COR-L47 (cell line): ENCODE results near the gene ATG9B.

Experiments
- DNase-seq: peaks from one replicate; lab custom pipeline; 2025; lab: John Stamatoyannopoulos, UW

The ATG9B gene

DNA sequence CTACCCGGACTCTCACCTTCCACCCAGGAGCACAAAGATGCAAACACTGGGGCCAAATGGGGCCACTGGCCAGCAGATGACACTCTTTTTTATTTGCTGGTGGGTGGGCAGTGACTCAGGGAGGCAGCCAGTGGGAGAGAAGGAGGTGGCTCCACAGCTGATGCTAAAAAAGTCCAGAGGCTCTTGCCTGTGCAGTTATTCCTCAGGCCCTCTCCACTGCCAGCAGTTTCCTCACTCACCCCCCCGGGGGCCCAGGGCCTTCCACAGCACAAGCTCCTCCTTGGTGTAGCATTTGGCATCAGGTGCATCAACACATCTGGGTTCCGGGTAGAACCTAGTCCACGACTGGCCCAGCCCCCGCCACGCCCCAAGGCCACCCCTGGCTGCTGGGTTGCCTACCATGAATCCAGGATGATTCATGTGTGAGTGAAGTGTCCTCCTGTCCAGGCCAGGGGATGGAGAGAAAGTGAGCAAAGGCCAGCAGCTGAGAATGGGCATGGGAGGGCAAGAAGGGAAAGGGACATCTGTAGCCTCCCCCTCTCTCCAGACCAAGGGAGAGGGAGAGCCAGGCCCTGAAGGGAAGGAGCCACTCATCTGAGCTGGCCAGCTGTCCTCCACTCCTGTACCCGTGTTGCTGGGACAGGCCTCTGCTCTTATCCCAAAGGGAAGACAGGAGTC lies 44.4 kb downstream of the ATG9B start:
- no peak for DNase-seq

DNA sequence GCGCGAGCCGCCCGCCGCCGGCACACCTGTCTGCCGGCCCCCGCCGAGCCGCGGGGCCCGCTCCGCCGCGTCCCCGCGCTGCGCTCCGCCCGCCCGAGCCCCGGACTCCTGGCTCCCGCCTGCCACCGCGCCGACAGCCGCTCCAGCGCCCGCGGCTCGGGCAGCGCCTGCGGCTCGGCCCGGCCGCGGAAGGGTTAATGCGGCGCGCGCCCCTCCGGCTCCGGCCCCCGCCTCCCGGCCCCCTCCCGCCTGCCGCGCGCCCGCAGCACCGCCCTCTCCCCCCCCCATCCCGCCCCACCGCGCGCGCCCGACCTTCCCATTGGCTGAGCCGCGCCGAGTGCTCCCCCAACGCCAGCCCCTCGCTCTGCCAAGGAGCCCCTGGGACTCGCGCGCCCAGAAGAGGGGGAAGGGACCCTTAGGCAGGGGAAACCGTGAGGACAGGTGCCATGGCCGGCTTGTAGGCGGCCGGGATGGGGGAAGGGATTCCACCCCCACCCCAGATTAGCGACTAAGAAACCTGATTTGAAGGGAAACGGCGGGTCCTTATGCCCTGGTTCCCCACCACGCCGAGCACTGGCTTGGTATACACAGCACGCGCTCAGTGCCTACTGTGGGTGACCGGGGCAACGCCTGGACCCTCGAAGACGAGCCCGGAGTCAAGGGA lies 46.0 kb downstream of the ATG9B start, which contains the start of gene KCNH2:
Gene KCNH2 (minus strand): TSS at position 196 of the 664 bp plus-strand sequence. CDS start 408 bp downstream, outside the sequence.
- peak; percentile 86 for DNase-seq

DNA sequence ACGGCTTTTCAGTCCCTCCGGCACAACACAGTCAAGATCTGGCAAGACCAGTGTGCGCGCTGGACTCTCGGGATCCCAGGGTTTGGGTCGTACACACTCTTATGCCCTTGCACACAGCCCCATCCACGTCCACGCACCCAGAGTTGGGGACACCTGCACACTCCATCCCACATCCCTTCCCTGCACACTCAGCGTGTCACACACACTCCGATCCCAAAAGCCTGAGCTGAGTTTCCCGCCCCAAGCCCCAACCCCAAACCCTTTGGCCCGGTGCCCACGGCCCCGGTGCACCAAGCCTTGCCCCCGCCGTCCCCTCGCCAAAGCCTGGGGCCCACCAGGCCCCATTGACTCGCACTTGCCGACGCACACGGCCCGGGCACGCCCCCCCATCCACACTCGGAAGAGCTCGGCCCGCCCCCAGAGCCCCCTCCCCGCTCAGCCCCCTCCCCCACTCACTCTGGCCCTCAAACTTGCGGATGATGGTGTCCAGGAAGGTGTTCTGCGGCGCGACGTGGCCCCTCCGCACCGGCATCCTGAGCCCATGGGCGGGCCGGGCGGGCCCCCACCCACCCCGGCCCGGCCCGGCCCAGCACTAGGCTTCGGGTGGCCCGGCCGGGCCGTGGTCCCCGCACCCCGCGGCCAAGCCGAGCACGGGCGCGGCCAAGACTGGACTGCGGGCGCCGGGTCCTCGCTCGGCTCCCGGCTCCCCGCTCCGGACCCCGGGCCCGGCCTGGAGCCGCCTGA lies 46.7 kb downstream of the ATG9B start:
- peak; percentile 46 for DNase-seq

DNA sequence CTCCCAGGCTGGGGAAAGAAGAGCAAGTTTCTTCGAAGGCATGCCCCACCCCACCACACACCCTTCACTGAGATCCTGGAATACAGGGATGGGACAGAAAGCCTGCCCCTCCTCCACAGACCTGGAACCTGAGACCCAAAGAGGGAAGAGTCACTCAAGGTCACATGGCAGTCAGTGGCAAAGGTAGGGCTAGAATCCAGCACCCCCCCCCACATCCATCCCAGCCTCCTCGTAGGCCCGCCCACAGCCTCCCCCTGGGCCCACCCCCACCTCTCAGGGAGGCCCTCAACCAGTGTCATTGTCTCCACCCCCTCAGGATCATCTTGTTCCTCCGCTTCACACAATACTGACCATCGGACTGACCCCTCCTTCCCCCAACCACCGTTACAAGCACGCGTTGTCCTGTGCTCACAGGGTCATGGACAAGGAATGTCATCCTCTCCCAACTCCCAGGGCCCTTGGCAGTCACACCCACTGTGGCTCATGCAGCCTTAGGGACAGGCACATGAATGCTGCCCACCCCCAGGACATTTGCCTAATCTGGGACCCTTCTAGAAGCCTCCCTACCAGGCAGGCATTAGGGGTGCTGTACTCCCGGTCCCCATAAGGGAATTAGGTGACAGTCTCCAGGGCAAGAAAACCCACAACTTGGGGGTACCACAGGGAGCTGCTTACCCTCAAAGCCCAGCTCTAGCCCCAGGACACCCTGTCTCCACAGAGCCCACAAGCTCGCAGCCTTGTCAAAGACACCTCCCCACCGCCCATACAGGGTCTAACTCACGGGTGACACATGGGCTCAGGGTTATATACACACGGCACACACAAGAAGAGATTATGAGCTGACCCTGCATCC lies 47.5 kb downstream of the ATG9B start:
- DNase-seq = no peak

DNA sequence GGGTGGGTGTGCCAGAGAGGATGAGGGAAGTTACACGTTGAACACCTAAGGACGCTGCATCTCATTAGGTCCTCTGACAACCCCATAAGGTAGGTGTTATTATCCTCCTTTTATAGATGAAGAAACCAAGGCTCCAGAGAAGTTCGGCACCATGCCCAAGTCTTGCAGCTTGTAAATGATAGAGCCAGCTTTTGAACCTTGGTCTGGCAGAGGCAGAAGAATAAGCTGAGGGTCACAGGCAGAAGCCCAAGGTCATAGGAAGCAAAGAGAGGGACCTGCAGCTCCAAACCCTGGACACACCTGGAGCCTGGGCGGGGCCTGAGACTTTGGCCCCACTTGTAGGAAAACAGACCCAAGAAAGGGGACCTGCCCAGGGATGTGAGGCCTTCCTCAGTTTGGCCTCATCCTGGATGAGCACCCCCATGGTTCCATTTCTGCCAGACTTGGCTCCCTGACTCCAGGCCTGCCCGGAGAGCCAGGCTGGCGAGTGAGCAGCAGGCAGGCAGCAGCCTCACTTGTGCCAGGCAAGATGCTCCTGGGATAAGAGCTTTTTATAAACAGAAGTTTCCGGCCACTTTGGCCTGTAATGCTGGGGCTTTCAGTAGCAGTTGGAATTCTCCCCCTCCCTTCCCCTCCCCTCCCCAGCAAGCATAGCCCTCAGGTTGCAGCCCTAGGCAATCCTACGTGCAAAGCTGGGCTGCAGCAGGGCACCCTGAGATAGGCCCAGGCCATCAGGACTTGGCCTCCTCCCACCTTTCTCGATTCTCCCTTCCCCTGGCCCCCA lies 48.6 kb downstream of the ATG9B start:
- DNase-seq = no peak

DNA sequence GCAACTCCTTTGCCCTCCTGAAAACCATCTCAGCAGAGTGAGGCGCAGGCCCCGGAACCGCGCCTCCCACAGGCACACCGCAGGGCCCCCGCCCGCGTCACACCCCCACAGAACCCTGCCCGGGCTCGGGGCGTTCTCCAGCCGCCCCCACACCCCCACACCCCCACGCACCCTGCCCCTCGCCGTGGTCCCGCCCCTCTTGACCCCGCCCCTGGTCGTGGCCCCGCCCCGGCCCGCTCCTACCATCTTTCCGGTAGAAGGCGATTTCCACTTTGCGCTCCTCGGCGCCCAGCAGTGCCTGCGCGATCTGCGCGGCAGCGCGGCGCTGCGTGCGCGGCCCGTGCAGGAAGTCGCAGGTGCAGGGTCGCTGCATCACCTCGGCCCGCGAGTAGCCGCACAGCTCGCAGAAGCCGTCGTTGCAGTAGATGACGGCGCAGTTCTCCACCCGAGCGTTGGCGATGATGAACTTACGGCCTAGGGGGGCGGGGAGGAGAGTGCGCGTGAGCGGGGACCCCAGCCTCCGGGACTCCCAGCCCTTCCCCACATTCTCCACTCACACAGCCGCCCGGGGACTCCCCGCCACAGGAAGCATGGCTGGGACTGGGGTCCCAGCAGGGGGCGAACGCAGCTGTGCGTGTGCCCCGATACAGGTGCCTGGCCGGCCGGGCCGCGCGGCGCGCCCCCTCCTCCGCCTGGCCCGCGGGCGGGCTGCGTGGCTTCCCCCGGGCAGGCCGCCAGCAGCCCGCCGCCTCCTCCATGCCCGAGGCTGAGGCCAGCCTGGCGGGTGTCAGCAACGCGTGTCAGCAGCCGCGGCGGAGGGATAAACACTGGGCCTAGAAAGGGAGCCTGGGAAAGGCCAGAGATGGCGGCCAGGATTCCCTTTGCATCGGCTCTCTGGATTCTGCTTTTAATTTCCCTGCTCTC lies 49.6 kb downstream of the ATG9B start:
- DNase-seq = peak; percentile 77

DNA sequence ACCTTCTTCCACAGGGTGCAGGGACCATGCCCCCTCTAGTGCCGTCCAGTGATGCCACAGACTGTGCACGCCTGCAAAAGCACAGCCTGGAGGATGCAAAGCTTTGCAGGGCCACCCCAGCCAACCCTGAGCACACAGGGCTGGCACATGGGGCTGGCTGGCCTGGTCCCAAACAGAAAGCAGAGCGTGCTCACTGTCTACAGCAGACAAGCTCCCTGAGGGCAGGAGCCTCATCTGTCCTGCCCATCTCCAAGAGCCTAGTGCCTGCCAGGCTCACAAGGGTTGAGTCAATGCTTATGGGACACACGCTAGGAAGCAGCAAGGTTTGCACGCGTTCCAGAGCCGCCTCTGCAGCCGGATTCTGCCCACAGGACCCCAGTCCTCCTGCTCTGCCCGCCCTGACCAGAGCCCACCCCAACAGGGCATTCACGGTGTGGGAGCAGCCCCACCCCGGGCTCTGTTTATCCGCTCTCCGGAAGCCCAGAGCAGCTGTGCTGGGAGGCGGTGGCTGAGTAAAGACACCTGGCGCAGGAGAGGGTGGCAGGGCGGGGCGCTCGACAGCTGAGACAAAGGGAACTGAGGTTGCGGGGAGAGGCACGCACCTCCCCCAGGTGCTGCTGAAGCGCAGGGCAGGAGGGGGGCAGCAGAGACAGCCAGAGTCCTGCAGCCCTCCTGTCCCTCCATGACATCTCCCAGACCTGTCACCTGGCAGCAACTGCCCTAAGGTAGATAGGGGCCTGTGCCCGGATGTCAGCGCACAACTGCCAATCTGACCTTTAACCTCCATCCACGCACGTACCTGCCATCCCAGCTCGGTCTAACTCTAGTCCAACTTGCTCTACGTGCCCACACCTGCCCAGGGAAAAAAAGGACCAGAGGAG lies 50.5 kb downstream of the ATG9B start:
- peak; percentile 95 for DNase-seq

DNA sequence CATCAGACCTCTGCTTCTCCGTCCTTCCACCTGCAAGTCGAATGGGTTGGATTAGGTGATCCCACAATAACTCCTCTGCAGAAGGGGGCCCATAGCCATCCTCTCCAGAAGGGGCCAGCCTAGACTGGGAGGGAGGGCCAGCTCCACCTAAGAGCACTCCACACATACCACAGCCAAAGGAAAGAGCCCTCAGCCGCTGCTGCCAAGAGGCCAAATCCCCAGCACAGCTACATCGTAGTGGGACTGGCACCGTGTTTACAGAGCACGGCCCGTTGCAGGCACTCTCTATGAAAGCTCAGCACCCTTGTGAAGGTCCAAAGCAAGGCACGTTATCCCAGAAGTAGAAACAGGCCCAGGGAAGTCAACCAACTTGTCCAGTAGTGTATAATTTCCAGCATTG lies 51.6 kb downstream of the ATG9B start:
- no peak for DNase-seq

DNA sequence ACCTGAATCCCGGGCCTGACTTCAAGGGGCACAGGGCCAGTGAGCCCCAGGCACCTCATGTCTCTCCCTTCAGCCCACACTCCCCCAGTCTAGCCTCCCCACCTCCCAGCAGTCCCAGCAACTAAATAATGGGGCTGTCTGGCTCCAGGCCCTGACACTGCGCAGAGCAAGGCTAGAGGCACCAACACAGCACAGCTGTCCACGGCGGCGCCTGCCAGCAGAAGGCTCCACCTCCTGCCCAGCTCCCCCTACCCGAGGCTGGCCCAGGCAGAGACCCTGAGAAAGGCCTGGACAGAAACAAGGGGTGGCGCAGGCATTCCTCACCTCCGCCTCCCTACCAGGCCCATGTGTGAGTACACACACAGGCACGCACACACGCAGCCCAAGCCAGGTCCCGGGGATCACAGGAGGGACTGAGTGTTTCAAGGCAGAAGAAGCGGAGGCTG lies 52.2 kb downstream of the ATG9B start:
- DNase-seq = peak; percentile 73

DNA sequence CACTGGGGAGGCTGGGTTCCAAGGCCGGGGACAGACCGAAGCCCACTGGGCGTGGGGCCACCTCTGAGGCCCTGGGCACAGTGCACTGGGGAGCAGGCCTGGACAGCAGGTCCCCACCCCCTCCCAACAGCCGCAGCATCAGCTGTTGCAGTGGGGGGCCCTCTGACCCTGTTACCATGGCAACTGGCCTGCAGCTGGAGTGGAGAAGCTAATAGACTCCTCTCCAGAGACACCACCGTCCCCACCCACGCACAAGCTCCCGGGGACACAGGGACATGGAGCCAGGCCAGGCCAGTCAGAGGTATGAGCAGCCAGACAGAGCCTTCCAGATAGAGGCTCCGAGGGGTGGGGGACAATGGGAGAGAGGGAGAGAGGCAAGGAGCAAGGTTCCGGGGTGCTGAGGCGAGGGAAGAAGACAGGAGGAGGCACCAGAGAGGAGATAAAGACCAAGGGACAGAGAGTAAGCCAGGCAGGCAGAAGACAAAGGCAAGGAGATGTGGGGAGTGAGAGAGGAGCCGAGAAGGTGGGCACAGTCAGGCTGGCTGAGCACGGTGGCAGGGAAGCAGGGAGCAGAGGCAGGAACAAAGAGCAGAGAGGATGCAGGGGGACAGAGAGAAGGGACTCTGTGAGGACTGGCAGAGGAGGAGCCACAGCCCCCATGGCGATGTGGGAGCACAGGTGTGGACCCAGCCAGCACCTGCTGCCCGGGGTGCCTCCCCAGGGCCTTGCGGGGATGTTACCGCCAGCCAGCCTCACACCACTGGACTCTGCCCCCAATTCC lies 52.9 kb downstream of the ATG9B start:
- DNase-seq = peak; percentile 81

DNA sequence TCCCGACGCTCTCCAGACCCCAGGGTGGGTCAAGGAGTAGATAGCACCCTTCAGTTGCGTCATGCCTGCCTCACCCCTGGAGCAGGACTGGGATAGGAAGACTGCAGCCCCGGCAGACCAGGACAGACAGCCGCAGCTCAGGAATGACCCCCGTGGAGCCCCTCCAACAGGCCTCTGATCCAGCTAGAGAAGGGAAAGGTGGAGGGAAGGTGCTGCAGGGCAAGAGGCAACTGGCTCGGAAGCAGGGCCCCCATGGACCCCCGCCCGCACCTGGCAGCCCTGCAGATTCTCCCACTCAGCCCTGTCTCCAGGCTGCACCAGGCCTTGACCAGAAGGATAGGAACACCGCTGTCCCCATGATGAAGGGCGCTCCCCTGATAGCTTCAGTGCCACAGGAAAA lies 53.9 kb downstream of the ATG9B start:
- no peak for DNase-seq

DNA sequence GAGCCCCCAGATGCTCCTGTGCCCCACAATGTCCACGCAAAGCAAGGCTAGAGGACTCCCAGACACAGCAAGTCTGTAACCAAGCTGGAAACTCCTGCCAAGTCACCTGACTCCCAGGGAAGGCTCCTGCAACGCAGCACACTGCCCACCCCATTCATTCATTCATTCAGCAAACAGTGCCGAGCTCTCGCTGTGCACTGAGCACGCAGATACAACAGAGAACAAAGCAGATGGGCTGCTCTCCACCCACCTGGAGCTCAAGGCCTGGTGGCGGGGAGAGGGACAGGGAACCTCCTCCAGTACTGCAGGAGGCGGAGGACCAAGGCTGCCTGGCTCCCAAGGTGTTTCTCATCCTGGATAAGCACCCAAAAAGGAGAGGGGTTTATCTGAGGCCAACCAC lies 54.8 kb downstream of the ATG9B start:
- peak; percentile 89 for DNase-seq

DNA sequence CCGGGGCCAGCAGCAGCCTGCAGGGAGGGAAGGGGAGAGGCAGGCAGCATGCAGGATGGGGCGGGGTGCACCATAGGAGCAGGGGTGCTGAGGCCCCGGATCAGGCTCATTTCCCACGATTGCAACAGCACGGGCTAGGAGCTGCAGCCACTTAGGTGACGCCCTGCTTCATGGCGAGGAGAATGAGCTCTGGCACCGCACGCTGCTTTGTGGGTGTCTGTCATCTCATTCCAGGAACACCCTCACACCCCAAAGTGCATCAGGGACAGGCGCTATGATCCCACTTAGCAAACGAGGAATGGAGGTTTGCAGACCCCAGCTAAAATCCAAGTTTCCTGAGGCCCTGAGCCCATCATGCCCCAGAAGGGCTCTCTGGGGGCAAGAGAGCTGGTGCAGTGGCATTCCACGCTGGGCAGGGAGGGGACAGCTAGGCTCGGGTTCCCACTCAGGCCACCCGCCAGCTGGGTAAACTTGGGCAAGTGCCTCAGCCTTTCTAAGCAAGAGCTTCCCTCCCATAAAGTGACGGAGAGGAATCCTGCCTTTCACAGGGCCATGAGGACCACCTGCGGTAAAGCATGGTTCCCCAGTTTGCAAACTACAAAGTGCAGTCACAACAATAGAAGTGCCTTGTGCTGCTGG lies 55.4 kb downstream of the ATG9B start:
- peak; percentile 30 for DNase-seq

DNA sequence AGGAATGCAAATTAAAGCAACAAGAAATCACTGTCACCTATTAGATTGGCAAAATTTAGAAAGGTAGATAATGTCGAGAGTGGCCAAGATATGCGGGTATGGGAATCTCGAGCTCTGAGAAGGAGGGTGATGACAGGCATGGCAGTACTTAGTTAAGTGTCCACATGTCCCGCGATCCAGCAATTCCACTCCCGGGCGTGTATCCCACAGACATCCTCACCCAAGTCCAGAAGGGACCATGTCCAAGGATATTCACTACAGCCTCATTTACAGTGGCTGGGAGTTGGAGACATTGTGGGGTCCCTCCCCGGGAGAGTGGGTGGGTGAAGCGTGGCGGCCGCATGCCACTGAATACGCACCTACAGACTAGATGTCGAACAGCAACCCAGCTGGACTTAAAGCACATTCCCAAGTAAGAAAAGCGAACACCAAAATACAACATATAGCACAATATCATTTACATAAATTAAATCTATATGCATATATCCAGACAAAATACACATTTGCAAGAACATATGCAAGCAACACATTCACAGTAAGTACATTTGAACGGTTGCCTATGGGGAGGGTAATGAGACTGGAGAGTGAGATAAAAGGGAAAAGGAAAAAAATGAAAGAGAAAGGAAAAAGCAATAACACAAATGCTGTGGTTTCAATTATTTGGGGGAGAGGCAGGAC lies 56.1 kb downstream of the ATG9B start:
- DNase-seq = no peak

DNA sequence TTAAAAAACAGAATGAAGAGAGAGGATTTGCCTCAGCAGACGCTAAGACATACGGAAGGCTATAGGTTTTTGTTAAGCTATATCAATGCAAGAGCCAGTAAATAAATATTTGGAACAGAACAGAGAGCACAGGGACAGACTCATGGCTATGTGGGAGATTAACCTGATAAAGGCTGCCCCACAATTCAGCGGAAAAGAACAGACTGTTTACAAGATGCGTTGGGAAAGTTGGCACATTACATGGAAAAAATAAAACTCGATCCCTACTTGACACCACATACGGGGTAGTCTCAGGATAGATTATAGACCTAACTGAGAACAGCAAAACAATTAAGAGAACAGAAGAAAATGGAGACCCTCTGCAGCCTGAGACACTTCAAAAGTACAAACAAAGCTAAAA lies 56.9 kb downstream of the ATG9B start:
- no peak for DNase-seq

DNA sequence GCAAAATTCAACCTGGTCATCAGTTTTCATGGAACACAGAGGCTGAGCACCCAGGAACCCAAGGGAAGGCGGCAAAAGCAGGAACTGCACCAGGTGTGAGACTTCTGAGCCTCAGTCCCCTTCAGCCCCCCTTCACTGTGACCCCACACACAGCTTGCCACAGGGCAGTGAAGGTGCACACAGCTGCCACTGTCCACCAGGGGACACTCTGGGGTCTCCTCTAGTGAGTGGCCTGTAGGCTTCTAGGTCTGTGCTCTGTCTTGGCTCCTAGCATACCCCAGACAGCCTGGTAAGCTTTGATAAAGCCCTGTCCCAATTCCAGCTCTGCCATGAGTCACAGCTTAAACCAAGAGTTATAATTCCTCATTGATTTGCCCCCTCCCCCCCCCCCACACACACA lies 58.3 kb downstream of the ATG9B start:
- no peak for DNase-seq

DNA sequence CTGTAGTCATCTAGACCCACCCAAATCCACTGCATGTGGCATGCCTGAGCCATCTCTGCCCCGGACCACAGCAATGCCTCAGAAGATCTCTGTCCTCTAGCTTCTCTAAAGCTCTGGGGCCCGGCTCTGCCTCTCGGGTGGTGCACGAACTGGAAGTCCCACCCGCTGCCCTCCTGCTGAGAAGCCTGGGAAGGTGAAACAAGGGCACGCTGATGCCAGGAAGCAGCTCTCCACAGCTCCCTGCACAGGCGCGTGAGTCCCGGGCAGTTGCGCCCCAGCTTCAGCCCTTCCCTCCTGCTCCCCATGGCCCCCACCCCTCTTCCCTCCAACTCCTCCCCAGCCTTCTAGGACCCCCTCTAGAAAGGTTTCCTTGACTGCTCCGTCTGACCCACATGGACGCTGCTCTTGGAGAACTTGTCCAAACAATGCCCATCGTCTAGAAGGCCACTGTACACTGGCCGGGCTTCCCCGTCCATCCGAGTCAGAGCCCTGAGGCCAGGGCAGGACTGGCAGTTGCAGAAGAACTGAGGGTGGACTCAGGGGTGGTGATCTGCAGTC lies 58.9 kb downstream of the ATG9B start:
- DNase-seq = no peak
